HCT116 (cell line): ENCODE results near the gene SLC6A3. TPM values are rescaled to one million over a fixed set of nuclear protein-coding genes. Genes with fewer than 3 reads are reported as not detected.

Experiments
- ATAC-seq: fragments of 200-7000 bp; cut with Tn5 transposase; 2 replicates; pipeline ENCODE4 v1.9.1; 2020; ENCODE audit warnings: mild to moderate bottlenecking, moderate library complexity
- BruUV-seq: library from RNA; stranded (reverse); fragments of 400-500 nt; replicated peaks from 2 replicates; lab custom pipeline; 2021; lab: Mats Ljungman, UMichigan
- CTCF ChIA-PET: fragments of 300-600 bp; sonication (Branson Sonifier 250); formaldehyde crosslinking; loops from one replicate; lab custom pipeline; 2021; ENCODE audit warnings: antibody characterized with exemption; lab: Charles Lee
- POLR2A ChIA-PET: fragments of 300-600, 350-600 bp; sonication (Branson Sonifier 250); formaldehyde crosslinking; loops from one replicate; lab custom pipeline; 2021; ENCODE audit warnings: antibody characterized with exemption; lab: Charles Lee
- RAD21 ChIA-PET, 2 experiments: fragments of 300-600 bp; sonication (Branson Sonifier 250); formaldehyde crosslinking; loops; one replicate each; lab custom pipeline; 2023; ENCODE audit warnings: low total read pairs in 2 of 2; ENCODE audit not compliant: uncharacterized antibody in 2 of 2, unreplicated experiment in 2 of 2, low non-redundant PET in 1 of 2; lab: Charles Lee
- DNase-seq: peaks from one replicate; pipeline ENCODE4 v3.0.0-alpha.2; 2010; ENCODE audit warnings: low read depth, low spot score
- H2AFZ ChIP-seq: fragments of 200-600 bp; shearing (Covaris generic), sonication (generic); 2 replicates; pipeline ENCODE4 v1.6.1; 2017; ENCODE audit warnings: low read depth, mixed run types, mixed read lengths, antibody characterized with exemption, low read length; ENCODE audit not compliant: poor library complexity, severe bottlenecking
- H3K27ac ChIP-seq: 2 replicates; pipeline ENCODE4 v1.5.1; 2012; ENCODE audit warnings: low read depth, low read length
- H3K27me3 ChIP-seq: fragments of 200-600 bp; sonication (generic); 2 replicates; pipeline ENCODE4 v1.6.1; 2016; ENCODE audit warnings: mixed run types, low read length, mixed read lengths; ENCODE audit not compliant: insufficient read depth
- H3K36me3 ChIP-seq, 2 experiments: fragments of 200-500 bp in 1 of 2; fragments of 200-600 bp in 1 of 2; sonication (Bioruptor generic) in 1 of 2; sonication (generic) in 1 of 2; 2 replicates each; pipeline versions ENCODE4 v1.5.1 to v1.6.1; 2014 to 2016; ENCODE audit warnings: low read length in 2 of 2, inconsistent platforms in 1 of 2, mixed read lengths in 1 of 2, mixed run types in 1 of 2; ENCODE audit not compliant: insufficient read depth in 2 of 2, control insufficient read depth in 1 of 2
- H3K4me1 ChIP-seq, 2 experiments: fragments of 200-600 bp in 1 of 2; sonication (generic) in 1 of 2; 2 replicates each; pipeline versions ENCODE4 v1.5.1 to v1.6.1; 2012 to 2017; ENCODE audit warnings: low read length in 2 of 2, inconsistent platforms in 1 of 2, mild to moderate bottlenecking in 1 of 2, mixed read lengths in 1 of 2, mixed run types in 1 of 2, moderate library complexity in 1 of 2; ENCODE audit not compliant: insufficient read depth in 2 of 2, control insufficient read depth in 1 of 2
- H3K4me2 ChIP-seq: fragments of 200-600 bp; sonication (generic); 2 replicates; pipeline ENCODE4 v1.6.1; 2017; ENCODE audit warnings: mixed run types, low read length, mixed read lengths
- H3K4me3 ChIP-seq, 2 experiments: fragments of 200-600 bp in 1 of 2; sonication (generic) in 1 of 2; replicated peaks in 1 of 2; 2 replicates each; pipeline ENCODE4 v1.5.1; 2011 to 2016; ENCODE audit warnings: low read length in 2 of 2, control low read depth in 1 of 2, low read depth in 1 of 2, mild to moderate bottlenecking in 1 of 2, mixed read lengths in 1 of 2, mixed run types in 1 of 2
- H3K79me2 ChIP-seq: fragments of 200-600 bp; sonication (generic); 2 replicates; pipeline ENCODE4 v1.6.1; 2017; ENCODE audit warnings: mild to moderate bottlenecking, mixed run types, low read length, moderate library complexity, mixed read lengths; ENCODE audit not compliant: insufficient read depth
- H3K9ac ChIP-seq: fragments of 200-600 bp; sonication (generic); 2 replicates; pipeline ENCODE4 v1.6.1; 2016; ENCODE audit warnings: low read length, mixed read lengths
- H3K9me2 ChIP-seq: fragments of 200-600 bp; sonication (generic), shearing (Covaris generic); 2 replicates; pipeline ENCODE4 v1.6.1; 2017; ENCODE audit warnings: mixed run types, mild to moderate bottlenecking, moderate library complexity; ENCODE audit not compliant: insufficient read depth
- H3K9me3 ChIP-seq, 2 experiments: fragments of 200-500 bp in 1 of 2; fragments of 200-600 bp in 1 of 2; sonication (Bioruptor generic) in 1 of 2; sonication (generic) in 1 of 2; 2 replicates each; pipeline ENCODE4 v1.6.1; 2014 to 2017; ENCODE audit warnings: low read length in 2 of 2, mixed read lengths in 2 of 2, inconsistent platforms in 1 of 2, low read depth in 1 of 2, mild to moderate bottlenecking in 1 of 2, mixed run types in 1 of 2, moderate library complexity in 1 of 2; ENCODE audit not compliant: control insufficient read depth in 1 of 2, insufficient read depth in 1 of 2
- H4K20me1 ChIP-seq: fragments of 200-600 bp; sonication (generic), shearing (Covaris generic); 2 replicates; pipeline ENCODE4 v1.6.1; 2017; ENCODE audit warnings: mixed run types, mild to moderate bottlenecking, moderate library complexity; ENCODE audit not compliant: insufficient read depth
- CEBPB ChIP-seq: IDR thresholded peaks from 2 replicates; pipeline ENCODE4 v1.6.1; 2012; ENCODE audit warnings: low read depth
- EGR1 ChIP-seq: IDR thresholded peaks from 2 replicates; pipeline ENCODE4 v1.6.1; 2012; ENCODE audit warnings: low read depth
- ELF1 ChIP-seq: IDR thresholded peaks from 2 replicates; pipeline ENCODE4 v1.6.1; 2012; ENCODE audit warnings: low read depth, borderline replicate concordance
- EZH2 ChIP-seq: fragments of 200-600 bp; sonication (generic); IDR thresholded peaks from 2 replicates; pipeline ENCODE4 v1.6.1; 2017; ENCODE audit warnings: antibody characterized with exemption, mixed run types
- JUND ChIP-seq: IDR thresholded peaks from 2 replicates; pipeline ENCODE4 v1.6.1; 2012
- POLR2A ChIP-seq: IDR thresholded peaks from 2 replicates; pipeline ENCODE4 v1.7.0; 2011; ENCODE audit warnings: borderline replicate concordance; ENCODE audit not compliant: insufficient read depth, insufficient read length; ENCODE audit errors: extremely low read depth
- SIN3A ChIP-seq: IDR thresholded peaks from 2 replicates; pipeline ENCODE4 v1.6.1; 2012; ENCODE audit warnings: low read depth
- SRF ChIP-seq: IDR thresholded peaks from 2 replicates; pipeline ENCODE4 v1.6.1; 2012; ENCODE audit warnings: low read depth
- ZFX ChIP-seq: fragments of 450-650 bp; IDR thresholded peaks from 2 replicates; pipeline ENCODE4 v1.6.1; 2017
- intact Hi-C: fragments of 100-400 bp; cut with micrococcal nuclease; formaldehyde crosslinking; loops from 2 replicates; pipeline ENCODE4 v1.10.0; 2022
- total RNA-seq: library from RNA; stranded (reverse); gene quantifications from one replicate; pipeline ENCODE4 v1.2.1, GENCODE V29; 2021; ENCODE audit not compliant: unreplicated experiment
- TF ChIP-seq, protein P1 (sequence below), 3 experiments: fragments of 200-600 bp in 1 of 3; sonication (generic) in 1 of 3; IDR thresholded peaks in 2 of 3; conservative IDR thresholded peaks in 1 of 3; 2 replicates each; pipeline ENCODE4 v1.5.1; 2012 to 2017; ENCODE audit warnings: low read depth in 2 of 3, low read length in 2 of 3, antibody characterized with exemption in 1 of 3, borderline replicate concordance in 1 of 3, control low read depth in 1 of 3, mild to moderate bottlenecking in 1 of 3, mixed read lengths in 1 of 3, mixed run types in 1 of 3, moderate library complexity in 1 of 3; ENCODE audit not compliant: insufficient read depth in 1 of 3
- TF ChIP-seq, protein P2 (sequence below): IDR thresholded peaks from 2 replicates; pipeline ENCODE4 v1.6.1; 2012; ENCODE audit warnings: low read depth

The SLC6A3 gene
- total RNA-seq, 1 experiment from 2014 or later = not detected

DNA sequence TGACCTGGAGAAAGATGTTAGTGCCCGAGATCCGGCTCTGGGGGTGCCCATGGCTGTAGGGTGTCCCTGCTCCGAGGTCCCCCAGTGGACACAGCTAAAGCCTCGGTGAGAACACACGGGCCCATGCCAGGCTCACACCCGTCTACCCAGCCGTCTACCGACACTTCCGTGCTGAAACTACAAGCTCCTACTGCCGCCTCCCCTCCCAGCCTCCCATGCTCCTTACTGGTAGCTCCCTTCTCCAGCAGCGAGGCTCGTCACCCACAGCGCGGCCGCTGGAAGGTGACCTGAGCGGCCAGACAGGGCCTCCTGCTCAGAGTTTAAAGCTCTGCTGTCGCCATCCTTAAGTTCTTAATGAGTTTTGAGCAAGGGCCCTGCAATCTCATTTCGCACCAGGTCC lies 67.1 kb downstream of the SLC6A3 start (continued):
- TF ChIP-seq SIN3A = no peak

DNA sequence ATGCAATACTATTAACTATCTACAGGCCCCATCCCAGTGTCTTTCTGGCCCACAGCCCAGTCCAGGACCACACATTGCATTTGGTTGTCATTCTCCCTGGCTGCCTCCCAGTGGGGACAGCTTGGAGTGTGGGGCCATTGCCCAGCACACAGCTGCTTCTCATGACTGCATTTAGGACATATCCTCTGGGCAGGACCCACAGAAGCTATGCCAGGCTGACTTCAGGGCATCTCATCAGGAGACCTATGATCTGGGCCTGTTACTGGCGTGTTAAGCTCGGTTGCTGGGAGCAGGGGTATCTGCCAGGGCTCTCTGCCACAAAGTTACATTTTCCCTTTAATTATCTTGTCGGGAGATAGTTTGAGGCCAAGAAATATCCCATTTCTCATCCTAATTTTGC lies 68.3 kb downstream of the SLC6A3 start:
- intact Hi-C loops = no loop called here
- ATAC-seq (no peak), DNase-seq (no peak)
- H4K20me1 ChIP-seq = no peaks in the 10 kb centered on the region
- no peaks in the 10 kb centered on the region for H3K27me3 ChIP-seq
- ChIA-PET CTCF (no interaction called here), POLR2A (interaction anchor here (1.0 kb wide), 1 partner anchor 9 kb away, joined by 3 read pairs; no protein-coding TSS in a partner anchor), RAD21 (no interaction called here)
- H3K9ac ChIP-seq = no peak overlapping the region
- no peaks in the 10 kb centered on the region for H3K36me3 ChIP-seq
- peaks cover 17 to 32% of the 10 kb centered on the region in 2 experiments for H3K4me1 ChIP-seq
- H3K9me2 ChIP-seq = no peaks in the 10 kb centered on the region
- H3K27ac ChIP-seq = no peak overlapping the region
- no TSS peak for BruUV-seq
- no peak overlapping the region for H3K4me3 ChIP-seq
- no peaks in the 10 kb centered on the region for H3K79me2 ChIP-seq
- H2AFZ ChIP-seq = no peak overlapping the region
- no peaks in the 10 kb centered on the region; a peak in 1 of 4 replicates for H3K9me3 ChIP-seq
- no peak for TF ChIP-seq SRF
- no peak for TF ChIP-seq CEBPB
- no peak for TF ChIP-seq ELF1
- TF ChIP-seq JUND = no peak
- no peak for TF ChIP-seq EZH2
- TF ChIP-seq POLR2A = no peak
- TF ChIP-seq ZFX = no peak
- TF ChIP-seq, protein P1, sequence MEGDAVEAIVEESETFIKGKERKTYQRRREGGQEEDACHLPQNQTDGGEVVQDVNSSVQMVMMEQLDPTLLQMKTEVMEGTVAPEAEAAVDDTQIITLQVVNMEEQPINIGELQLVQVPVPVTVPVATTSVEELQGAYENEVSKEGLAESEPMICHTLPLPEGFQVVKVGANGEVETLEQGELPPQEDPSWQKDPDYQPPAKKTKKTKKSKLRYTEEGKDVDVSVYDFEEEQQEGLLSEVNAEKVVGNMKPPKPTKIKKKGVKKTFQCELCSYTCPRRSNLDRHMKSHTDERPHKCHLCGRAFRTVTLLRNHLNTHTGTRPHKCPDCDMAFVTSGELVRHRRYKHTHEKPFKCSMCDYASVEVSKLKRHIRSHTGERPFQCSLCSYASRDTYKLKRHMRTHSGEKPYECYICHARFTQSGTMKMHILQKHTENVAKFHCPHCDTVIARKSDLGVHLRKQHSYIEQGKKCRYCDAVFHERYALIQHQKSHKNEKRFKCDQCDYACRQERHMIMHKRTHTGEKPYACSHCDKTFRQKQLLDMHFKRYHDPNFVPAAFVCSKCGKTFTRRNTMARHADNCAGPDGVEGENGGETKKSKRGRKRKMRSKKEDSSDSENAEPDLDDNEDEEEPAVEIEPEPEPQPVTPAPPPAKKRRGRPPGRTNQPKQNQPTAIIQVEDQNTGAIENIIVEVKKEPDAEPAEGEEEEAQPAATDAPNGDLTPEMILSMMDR (IDR thresholded peaks at IDR 0.05 in 2 of 3, conservative IDR thresholded peaks at IDR 0.05 in 1 of 3; ENCODE audit: borderline replicate concordance in 1 of 3, insufficient read depth in 1 of 3, low read depth in 2 of 3, low read length in 2 of 3) = no peak
- no peak for TF ChIP-seq EGR1
- TF ChIP-seq, protein P2, sequence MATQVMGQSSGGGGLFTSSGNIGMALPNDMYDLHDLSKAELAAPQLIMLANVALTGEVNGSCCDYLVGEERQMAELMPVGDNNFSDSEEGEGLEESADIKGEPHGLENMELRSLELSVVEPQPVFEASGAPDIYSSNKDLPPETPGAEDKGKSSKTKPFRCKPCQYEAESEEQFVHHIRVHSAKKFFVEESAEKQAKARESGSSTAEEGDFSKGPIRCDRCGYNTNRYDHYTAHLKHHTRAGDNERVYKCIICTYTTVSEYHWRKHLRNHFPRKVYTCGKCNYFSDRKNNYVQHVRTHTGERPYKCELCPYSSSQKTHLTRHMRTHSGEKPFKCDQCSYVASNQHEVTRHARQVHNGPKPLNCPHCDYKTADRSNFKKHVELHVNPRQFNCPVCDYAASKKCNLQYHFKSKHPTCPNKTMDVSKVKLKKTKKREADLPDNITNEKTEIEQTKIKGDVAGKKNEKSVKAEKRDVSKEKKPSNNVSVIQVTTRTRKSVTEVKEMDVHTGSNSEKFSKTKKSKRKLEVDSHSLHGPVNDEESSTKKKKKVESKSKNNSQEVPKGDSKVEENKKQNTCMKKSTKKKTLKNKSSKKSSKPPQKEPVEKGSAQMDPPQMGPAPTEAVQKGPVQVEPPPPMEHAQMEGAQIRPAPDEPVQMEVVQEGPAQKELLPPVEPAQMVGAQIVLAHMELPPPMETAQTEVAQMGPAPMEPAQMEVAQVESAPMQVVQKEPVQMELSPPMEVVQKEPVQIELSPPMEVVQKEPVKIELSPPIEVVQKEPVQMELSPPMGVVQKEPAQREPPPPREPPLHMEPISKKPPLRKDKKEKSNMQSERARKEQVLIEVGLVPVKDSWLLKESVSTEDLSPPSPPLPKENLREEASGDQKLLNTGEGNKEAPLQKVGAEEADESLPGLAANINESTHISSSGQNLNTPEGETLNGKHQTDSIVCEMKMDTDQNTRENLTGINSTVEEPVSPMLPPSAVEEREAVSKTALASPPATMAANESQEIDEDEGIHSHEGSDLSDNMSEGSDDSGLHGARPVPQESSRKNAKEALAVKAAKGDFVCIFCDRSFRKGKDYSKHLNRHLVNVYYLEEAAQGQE = no peak
- H3K4me2 ChIP-seq = peak overlapping the region; percentile 44; the same call in 1 of the 2 replicates
